GM19397 (cell line): ENCODE data around the gene ARIH2.

ENCODE experiments used
- ATAC-seq: cut with Tn5 transposase; IDR thresholded peaks from one replicate; pipeline ENCODE4 v1.9.1; 2021; ENCODE audit warnings: mild to moderate bottlenecking, moderate library complexity; ENCODE audit not compliant: unreplicated experiment

Gene ARIH2

DNA sequence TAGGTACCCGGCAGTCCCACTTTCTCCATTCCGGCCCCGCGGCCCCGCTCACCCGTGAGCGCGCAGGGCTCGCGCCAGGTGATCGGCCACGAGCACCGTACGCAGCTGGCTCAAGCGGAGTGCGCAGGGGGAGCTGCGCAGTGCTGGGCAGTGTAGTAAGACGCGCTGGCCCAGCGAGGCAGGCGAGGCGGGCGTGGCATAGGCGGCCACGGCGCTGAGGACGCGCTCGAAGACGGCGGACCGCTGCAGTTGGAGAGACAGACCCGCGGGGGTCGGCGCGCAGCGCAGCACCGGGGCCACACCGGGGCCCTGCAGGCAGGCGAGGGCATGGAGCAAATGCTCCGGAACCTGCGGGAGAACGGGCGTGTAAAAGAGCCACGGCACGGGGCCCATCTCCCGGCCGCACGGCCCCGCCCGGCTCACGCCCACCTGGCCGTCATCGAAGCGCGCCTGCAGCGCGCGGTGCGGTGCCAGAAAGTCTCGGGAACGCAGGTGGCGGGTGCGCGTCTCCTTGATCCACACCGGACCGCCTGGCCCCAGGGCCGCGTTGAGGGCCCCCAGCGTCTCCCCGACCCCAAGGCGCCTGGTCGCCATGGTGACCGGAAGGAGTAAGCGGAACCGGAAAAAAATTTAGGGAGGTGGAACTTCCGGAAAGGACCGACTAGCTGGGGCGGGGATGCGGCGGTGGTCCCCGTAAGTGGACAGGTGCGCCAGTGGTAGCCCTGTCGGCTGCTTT lies 99.5 kb downstream of the ARIH2 start, which contains the start of gene DALRD3:
Gene DALRD3, minus strand, starts transcription at position 610 of the 736 bp plus-strand sequence. Its CDS starts 16 bp downstream, at position 594.
- ATAC-seq: no peak

DNA sequence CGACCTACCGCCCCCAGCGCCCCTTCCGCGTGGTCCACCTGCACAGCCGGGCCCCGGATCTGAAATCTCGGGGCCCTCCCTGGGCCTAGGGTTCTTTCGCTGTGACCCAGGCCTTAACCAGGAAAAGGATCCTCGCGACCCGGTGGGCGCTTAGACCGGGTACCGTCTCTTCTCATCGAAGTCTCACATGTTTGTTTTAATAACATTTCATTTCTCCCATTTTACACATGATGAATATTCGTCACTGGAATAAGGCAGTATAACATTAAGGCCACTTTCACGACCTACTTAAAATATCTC lies 100.0 kb downstream of the ARIH2 start:
- ATAC-seq: no peak

DNA sequence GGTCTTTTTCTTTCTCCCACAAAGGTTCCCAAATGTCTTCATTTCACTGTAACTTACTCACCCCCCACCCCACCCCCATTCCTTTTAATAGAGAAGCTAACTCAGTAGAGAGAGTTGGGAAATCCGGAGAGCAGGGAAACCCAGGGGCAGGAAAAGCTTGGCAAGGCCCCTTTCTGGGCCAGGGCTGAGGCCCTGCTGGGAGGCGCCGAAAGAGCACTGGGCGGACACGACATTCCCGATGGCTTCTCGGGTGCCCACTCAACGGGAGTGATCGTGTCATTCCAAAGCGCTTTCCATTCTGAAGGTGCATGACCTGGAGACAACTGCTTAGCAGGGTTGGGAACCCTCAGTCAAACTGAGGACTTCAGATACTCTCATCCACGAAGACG lies 101.3 kb downstream of the ARIH2 start:
- ATAC-seq: no peak

DNA sequence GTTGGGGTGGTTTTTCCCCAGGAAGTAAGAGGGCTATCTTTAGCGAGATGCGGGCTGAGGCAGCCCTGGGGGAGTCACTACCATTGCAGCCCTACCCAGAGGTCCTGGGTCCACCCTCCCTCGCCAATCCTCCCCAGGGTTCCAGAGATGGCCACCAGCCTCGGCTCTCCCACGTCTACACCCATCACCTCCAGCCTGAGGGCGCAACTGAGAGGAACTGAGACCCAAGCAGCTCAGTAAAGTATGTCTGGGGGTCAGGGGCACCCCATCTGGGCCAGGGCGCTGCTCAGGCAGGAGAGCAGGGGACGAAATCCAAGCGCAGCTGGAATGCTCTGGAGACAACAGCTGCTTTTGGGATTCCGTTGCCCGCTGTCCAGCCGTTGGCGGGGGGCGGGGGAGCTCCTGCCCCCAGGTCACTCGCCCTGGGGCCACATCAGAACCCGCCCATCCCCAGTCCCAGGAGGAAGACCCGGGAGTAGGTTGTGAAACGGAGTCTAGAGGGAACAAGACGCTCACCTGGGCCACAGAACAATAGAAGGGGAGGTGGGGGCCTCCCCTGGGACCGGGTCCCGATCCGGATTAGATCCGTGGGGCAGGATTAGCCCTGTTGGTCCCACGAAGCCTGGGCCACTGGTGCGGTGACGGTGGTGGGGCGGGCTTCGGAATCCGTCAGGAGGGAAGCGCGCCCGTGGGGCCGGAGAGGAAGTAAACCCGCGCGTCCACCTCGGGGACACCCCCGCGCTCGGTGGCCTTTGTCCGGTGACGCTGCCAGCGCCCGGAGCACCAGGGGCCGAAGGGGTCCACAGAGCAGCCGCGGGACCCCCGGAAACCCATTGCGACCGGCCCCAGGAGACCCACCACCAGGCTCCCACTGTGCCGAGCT lies 101.9 kb downstream of the ARIH2 start:
- peak; percentile 1 for ATAC-seq

DNA sequence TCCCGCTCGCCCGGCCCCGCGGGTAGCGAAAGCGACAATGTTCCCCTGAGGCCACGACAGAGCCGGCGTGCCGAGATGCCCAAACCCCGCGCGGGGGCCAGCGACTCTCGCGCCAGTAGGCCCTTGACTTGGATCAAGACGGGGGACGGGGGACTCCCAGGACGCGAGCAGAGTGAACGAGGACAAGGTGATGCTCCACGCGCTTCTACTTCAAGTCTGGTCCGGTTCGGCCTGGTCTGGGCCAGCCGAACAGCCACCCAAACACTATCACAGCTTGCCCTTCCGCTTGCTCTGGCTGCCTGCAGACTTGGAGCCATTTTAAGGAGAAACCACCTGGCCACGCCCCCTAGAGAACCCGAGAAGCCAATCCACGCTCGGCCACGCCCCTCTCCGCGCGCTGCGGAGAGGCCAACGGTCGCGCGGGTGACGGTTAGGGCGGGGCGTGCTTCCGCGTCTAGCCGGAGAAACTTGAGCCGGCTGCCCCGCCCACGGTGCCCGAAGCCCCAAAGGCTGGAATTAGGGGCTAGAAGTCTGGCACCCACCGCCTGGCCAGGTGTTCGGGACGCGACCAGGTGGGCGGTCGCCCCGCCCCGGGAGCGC lies 102.7 kb downstream of the ARIH2 start:
- peak; percentile 49 for ATAC-seq

DNA sequence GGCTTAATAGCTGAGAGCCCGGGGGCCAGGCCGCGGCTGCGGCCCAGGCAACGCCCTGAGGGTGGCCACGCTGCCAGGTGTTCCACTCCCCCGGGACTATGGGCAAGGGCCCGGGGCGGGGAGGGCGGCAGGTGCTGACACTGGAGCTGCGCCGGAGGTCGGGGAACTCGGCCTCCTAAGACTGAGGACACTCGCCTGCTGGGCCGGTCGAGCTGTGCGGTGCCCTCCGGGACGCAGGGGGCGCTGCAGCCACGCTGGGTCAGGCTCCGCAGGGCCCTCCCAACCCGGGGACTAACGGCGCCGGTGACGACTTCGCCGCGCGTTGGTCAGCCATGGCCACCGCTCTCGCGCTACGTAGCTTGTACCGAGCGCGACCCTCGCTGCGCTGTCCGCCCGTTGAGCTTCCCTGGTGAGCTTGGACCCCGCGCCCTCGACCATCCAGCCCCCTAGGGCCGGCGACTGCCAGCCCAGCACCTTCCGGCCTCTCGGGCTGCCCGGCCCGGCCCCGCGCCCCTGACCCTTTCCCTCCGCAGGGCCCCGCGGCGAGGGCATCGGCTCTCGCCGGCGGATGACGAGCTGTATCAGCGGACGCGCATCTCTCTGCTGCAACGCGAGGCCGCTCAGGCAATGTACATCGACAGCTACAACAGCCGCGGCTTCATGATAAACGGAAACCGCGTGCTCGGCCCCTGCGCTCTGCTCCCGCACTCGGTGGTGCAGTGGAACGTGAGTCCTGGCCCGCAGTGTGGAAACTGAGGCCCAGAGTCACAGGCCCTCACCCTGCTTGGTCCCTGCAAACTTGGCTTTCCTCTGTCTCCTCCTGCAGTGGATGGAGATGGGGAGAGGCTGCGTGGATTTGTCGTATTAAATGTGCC lies 103.4 kb downstream of the ARIH2 start, which contains the start of gene NDUFAF3:
Gene NDUFAF3, plus strand, starts transcription at position 309 of the 875 bp plus-strand sequence. Its CDS starts 24 bp downstream, at position 333.
- peak; percentile 52 for ATAC-seq

DNA sequence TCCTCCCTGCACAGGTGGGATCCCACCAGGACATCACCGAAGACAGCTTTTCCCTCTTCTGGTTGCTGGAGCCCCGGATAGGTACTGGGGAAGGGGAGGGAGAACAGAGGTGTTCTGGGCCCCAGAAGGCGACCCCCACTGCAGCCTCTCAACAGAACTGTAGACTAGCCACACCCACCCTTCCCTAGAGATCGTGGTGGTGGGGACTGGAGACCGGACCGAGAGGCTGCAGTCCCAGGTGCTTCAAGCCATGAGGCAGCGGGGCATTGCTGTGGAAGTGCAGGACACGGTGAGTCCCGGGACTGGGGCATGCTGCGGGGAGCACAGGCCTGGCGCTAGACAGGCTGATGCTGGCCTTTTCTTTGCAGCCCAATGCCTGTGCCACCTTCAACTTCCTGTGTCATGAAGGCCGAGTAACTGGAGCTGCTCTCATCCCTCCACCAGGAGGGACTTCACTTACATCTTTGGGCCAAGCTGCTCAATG lies 104.1 kb downstream of the ARIH2 start:
- no peak for ATAC-seq

DNA sequence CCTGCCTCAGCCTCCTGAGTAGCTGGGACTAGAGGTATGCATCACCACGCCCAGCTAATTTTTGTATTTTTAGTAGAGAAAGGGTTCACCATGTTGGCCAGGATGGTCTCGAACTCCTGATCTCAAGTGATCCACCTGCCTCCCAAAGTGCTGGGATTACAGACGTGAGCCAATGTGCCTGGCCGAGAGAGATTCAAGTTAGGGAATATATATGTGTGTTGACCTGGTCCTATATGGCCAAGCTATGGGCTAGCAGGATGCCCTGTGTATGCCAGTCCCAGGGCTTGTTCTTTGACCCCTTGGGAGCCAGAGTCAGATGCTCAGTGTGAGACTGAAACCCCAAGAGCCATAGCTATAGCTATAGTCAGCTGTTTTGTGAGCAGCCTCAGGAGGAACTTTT lies 105.1 kb downstream of the ARIH2 start:
- ATAC-seq: no peak

DNA sequence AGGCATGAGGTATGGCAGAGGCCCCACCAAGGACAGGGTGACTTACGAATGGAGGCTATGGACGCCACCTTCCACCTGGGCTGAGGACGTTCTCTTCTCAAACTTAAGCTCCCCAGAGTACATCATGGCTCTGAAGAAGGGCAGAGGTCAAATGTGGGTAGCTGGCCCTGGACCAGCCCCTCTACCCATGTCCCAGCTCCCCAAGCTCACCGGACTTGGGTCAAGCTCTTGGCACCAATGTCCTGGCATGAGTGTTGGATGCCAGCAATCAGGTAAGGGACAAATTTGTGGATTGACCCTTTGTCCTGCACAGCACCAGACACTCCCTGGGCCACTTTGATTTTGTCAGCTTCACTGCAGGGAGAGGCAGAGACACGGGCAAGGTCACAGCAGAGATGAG lies 105.8 kb downstream of the ARIH2 start:
- no peak for ATAC-seq

DNA sequence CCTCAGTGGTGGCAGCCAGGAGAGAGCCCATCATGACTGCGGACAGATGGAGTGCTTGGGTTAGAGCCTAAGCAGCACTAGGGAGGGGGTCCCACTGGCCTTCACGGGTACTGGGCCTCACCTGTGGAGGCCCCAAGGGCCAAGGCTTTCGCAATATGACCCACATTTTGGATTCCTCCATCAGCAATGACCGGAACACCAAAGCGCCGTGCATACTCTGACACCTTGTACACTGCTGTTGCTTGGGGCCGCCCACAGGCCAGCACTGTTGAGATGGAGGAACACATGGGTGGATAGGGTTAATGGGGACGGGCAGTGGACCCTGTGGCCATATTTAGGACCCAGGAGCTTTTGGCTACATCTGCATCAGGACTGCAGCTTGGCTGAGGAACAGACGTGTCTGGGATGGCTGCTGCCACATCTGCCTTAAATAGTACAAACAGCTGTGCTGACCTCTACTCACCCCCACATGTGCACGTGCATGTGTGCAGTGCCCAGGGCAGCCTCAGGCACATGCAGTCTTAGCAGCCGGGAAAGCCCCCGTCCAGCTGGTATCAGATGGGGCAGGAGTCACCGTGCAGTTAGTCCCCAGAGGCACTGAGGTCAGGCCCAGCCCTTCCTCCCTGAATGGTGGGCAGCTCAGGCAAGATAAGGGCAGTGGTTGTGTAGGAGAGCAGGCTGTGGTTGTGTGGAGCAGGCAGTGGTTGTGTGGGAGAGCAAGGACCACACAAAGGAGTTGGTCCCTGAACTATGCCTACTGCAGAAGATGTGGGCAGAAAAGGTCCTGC lies 106.6 kb downstream of the ARIH2 start:
- ATAC-seq: no peak

DNA sequence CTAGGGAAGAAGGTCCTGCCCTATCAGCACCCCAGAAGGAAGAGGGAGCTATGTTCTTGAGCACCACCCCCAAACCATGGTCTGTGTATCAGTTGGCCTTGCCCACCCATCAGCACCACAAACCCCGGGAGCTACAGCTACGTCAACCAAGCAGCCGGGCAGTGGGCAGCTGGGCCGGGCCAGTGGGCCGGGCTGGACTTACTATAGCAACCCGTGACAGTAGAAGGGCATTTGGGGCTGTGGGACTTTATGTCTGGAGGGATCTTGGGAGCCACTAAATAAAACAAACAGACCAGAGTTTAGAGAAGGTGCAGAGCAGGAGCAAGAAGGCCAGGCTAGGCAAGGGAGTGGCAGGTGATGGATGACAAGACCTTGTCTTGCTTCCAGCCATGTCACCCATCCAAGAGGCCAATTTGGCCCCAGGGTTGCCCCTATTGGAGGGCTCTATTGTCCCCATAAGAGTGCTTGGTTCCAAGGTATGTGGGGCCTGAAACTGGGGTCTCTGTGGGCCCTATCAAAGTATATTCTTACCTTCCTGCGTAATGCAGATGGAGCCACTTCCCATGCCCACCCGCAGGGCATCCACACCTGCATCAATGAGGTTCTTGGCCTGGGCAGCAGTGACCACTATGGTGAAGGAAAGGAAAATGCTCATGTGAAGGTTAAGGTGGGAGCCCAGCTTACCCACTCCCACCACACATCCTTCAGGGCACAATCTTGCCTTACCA lies 107.3 kb downstream of the ARIH2 start:
- ATAC-seq: no peak

DNA sequence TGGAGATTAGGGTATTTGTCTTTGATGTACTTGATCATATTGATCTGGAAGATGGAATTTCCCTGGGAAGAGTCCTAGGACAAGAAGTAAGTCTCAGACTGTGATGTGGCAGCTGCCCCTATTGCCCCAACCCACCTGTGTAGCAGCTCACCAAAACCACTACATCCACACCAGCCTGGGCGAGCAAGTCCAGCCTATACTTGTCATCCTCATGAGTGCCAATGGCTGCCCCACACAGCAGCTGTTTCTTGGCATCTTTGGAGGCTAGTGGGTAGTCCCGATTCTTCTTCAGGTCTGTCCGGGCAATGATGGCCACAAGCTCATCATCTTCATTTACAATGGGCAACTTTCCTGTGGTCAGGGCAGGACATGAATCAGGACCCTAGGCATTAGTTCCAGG lies 107.9 kb downstream of the ARIH2 start:
- no peak for ATAC-seq

DNA sequence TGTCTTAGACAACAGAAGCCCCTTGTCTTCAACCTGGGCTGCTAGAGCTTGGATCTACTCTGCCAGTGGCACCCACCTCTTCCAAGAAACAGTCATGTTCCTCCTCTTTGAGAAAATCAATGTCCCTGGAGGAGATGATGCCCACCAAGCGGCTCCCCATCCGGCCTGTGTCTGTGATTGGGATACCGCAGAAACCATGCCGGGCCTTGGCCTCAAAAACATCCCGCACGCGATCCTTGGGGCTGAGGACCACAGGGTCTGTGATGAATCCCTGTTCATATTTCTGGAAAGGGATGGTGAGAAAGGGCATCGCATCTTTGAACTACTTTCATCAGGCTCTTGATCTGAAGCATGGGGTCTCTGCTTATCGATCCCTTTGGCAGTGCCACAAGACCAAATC lies 109.0 kb downstream of the ARIH2 start:
- ATAC-seq: no peak

DNA sequence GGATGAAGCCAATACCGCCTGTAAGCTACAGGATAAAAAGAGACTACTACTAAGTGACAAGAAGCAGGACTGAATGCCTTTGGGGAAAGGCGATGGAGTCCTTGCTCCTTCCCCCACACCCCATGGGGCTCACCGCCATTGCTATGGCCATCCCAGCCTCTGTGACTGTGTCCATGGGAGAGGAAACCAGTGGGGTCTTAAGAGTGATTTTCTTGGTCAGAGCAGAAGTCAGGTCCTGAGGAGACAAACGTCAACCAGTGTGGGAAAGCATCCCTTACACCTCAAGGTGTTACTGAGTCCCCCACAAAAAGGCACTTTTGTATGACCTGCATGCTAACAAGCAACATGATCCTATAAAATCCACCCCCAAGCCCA lies 109.6 kb downstream of the ARIH2 start:
- ATAC-seq: no peak

DNA sequence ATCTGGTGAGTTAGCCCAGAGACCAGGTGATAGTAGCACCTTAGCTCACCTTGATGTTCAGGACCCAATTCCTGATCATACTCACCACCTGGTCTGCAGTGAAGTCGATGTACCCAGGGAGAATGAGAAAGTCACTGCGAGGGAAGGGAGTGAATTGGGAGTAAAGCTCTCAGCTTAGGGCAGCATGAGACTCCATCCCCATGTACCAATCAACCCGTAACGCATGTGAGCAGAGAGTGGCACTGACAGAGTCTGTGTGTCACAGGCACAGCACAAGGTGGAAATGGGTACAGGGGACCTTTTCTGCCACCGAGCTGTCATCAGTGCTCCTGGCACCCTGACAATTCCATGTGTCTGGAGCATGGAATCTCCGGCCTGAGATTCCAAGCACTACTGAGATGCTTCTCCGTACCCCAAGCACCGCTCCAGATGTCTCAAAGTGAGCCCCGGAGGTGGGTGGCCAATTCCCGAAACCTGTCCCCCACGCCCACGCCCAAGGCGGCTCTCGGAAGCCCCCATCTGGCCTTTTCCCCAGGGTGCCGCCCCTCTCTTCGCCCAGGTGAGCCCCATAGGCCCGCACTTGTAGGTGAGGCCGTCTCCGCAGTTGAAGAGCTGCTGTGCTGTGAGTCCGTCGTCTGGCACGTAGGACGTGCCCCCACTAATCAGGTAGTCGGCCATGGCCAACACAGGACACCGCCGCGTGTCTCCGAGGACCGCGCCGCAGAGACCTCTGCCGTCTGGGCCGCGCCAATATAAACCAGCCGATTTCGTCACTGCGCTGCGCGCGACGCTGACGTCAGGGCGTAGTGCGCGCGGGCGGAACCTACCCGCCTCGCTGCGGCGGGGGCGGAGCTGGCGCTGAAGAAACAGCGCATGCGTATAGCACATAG lies 110.3 kb downstream of the ARIH2 start, which contains the start of gene IMPDH2:
Gene IMPDH2, minus strand, starts transcription at position 726 of the 890 bp plus-strand sequence. Its CDS starts 48 bp downstream, at position 678.
- peak; percentile 90 for ATAC-seq

DNA sequence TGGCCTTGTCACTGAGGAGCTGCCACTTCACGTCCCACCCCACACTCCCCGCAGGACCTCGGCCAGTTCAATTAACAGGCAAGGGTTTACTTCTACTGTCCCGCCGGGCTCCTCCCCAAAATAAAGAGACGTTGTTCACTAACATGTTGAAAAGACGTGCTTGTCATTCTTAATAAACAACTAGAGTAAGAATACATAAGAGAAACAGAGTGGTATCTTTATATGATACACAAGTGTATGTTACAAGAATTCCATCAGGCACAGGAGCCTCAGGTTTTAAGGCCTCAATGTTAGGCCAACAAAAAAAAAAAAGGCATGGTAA lies 110.9 kb downstream of the ARIH2 start:
- no peak for ATAC-seq

DNA sequence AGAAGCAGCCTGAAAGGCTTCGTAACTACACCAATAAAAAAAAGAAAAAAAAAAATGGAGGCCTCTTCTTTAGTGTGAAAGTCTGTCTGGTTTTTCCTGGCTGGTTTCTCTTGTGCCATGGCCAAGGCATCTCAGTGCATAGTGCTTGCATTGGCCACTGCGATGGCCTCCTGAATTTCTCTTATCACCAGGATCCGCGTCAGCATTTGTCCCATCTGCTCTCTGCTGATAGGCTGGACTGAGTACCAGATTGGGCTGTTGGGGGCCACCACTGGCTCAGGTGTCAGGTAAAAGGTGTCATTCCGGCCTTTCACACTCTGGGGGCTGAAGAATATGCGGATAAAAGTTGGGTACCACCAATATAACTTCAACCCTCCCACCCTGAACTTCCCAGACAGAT lies 111.7 kb downstream of the ARIH2 start:
- ATAC-seq: no peak

DNA sequence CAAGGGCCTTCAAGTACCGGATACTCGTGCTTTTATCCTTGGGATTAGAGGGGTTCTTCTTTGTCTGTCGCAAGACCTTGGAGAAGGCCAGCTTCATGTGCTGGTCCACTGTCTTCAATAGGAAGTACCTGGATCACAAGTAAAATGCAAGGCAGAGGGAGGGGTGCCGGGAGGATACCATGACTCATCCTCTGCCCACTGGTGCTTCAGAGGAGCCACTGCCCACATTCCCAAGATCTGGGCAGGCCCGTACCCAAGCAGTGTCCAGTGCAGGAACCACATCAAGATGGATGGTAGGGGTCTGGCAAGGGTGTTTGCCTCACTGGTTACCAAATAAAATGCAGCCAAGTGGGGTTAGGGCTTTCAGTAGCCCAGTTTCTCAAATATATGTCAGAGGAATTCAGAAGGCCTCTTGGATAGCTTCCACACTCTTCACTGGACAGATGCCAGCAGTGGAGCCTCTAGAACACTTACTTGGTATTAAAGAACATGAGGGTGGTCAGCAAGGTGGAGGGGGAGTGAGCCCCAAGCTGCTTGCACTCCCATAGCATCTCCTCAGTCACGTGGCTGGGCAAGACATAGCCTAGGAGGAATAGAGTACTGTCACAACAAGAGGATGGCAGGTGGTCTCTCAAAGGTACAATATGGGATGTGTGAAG lies 114.1 kb downstream of the ARIH2 start:
- ATAC-seq: no peak
